Right cardiac atrium (tissue), 5 donors: Measurements from ENCODE around the gene TFR2. TPM values are rescaled to one million over a fixed set of nuclear protein-coding genes. Genes with fewer than 3 reads are reported as not detected.
A peak's percentile ranks its signal among the peaks of the same experiment; 100 is the strongest.

Experiments
- ATAC-seq, 2 donors: fragments of 200-7000 bp; cut with Tn5 transposase; one replicate each; pipeline versions ENCODE4 v1.8.0 to v1.9.1; 2020; ENCODE audit warnings: moderate library complexity in 2 of 2, mild to moderate bottlenecking in 1 of 2
- DNase-seq, 3 donors: peaks; one replicate each; pipeline ENCODE4 v3.0.0-alpha.2; 2020
- H3K27ac ChIP-seq: one replicate; pipeline ENCODE4 v1.5.1; 2013; ENCODE audit warnings: mild to moderate bottlenecking, low read length, control low read depth, moderate library complexity
- H3K27me3 ChIP-seq: one replicate; pipeline ENCODE4 v1.6.1; 2013; ENCODE audit not compliant: control insufficient read depth, insufficient read depth
- H3K4me1 ChIP-seq: one replicate; pipeline ENCODE4 v1.6.1; 2013; ENCODE audit warnings: low read length; ENCODE audit not compliant: control insufficient read depth, insufficient read depth
- H3K4me3 ChIP-seq: one replicate; pipeline ENCODE4 v1.5.1; 2013; ENCODE audit warnings: low read length, control low read depth
- H3K9me3 ChIP-seq: one replicate; pipeline ENCODE4 v1.6.1; 2013; ENCODE audit warnings: low read length; ENCODE audit not compliant: control insufficient read depth
- WGBS: extraction: QIAGEN DNeasy Blood & Tissue Kit; methylation state at CpG from one replicate; pipeline ENCODE4 v1.1.7; 2013; 5-methylcytosine and 5-hydroxymethylcytosine counted together
- intact Hi-C, 4 donors: fragments of 100-400 bp; cut with DNase I; formaldehyde crosslinking; loops; one replicate each; pipeline versions ENCODE4 v1.11.0 to v1.14.0; 2022 to 2023
- polyA plus RNA-seq: library from polyadenylated mRNA; stranded (reverse); fragments of 200-250 nt; gene quantifications from one replicate; pipeline ENCODE4 v1.2.3, GENCODE V29; 2013
- total RNA-seq, 4 donors: library from RNA; stranded (reverse); fragmentation: NEBNext Ultra II Directional; extraction: Animal tissue kit (Norgen Biotek cat#: 25700); gene quantifications; one replicate each; pipeline ENCODE4 v1.2.1, GENCODE V29; 2021
- donor health status: healthy with polysubstance abuse.
- donor health status: DM: no; HTN: yes; CAD: no.
- donor health status: DM: no; HTN: no; CAD: no.
- donor health status: DM: no; HTN: yes; CAD: no; lungs with severe emphysema.
- donor health status: DM: yes; HTN: yes; CAD: no.

TFR2 gene
- total and polyA plus RNA-seq, 5 donors = 0.14 to 0.41 (median 0.25) TPM; not detected in 1

GRCh38 chr7:100678291-100678984, 37.1 kb upstream of the TFR2 start:
- WGBS = 71% methylated on average over 35 of the region's 35 CpGs
- DNase-seq (peak; percentile 35 to 81 (median 74)), ATAC-seq (no peak)
- no peaks in the 10 kb centered on the region for H3K9me3 ChIP-seq
- H3K27me3 ChIP-seq = no peaks in the 10 kb centered on the region
- intact Hi-C loops = loop anchor here in 1 of 4 donors (10.0 kb wide), 2 partner anchors 64 to 94 kb away; partner anchors contain the start of genes FBXO24, LRCH4 and MOSPD3
- H3K4me3 ChIP-seq = no peak overlapping the region
- H3K4me1 ChIP-seq = peaks cover 2% of the 10 kb centered on the region
- no peak overlapping the region for H3K27ac ChIP-seq

GRCh38 chr7:100677308-100678267, 36.2 kb upstream of the TFR2 start:
- Histone ChIP-seq H3K9me3 (no peaks in the 10 kb centered on the region), H3K27ac (no peak overlapping the region), H3K4me1 (peaks cover 2% of the 10 kb centered on the region), H3K4me3 (no peak overlapping the region), H3K27me3 (no peaks in the 10 kb centered on the region)
- WGBS = 81% methylated on average over 36 of the region's 36 CpGs
- DNase-seq (peak; percentile 27 to 71 (median 68)), ATAC-seq (no peak)
- intact Hi-C loops = loop anchor here in 1 of 4 donors (10.0 kb wide), 2 partner anchors 63 to 93 kb away; partner anchors contain the start of genes FBXO24, LRCH4 and MOSPD3

GRCh38 chr7:100676501-100677306, 35.4 kb upstream of the TFR2 start:
- WGBS = 80% methylated on average over 23 of the region's 23 CpGs
- Histone ChIP-seq H3K4me1 (peaks cover 2% of the 10 kb centered on the region), H3K9me3 (no peaks in the 10 kb centered on the region), H3K27ac (peak overlapping the region; percentile 33), H3K27me3 (no peaks in the 10 kb centered on the region), H3K4me3 (peak overlapping the region; percentile 96)
- DNase-seq = peak in 2 of 3 donors; percentile 55 to 59
- ATAC-seq = no peak
- intact Hi-C loops = loop anchor here in 1 of 4 donors (10.0 kb wide), 2 partner anchors 62 to 92 kb away; partner anchors contain the start of genes FBXO24, LRCH4 and MOSPD3

GRCh38 chr7:100675581-100676350, 34.4 kb upstream of the TFR2 start:
- intact Hi-C loops = loop anchor here in 1 of 4 donors (10.0 kb wide), 2 partner anchors 61 to 91 kb away; partner anchors contain the start of genes FBXO24, LRCH4 and MOSPD3
- no peaks in the 10 kb centered on the region for H3K27me3 ChIP-seq
- H3K4me3 ChIP-seq = peak overlapping the region; percentile 96
- ATAC-seq = peak; percentile 12 to 43
- DNase-seq = peak; percentile 87 to 95 (median 94)
- no peaks in the 10 kb centered on the region for H3K9me3 ChIP-seq
- 1% methylated on average over 59 of the region's 59 CpGs for WGBS
- H3K27ac ChIP-seq = peak overlapping the region; percentile 81
- H3K4me1 ChIP-seq = peaks cover 2% of the 10 kb centered on the region

- ATAC-seq (no peak), DNase-seq (peak in 1 of 3 donors; percentile 69)
- Histone ChIP-seq H3K27ac (peak overlapping the region; percentile 96), H3K4me3 (peak overlapping the region; percentile 96), H3K27me3 (no peaks in the 10 kb centered on the region), H3K4me1 (no peaks in the 10 kb centered on the region), H3K9me3 (no peaks in the 10 kb centered on the region)
- under 1% methylated on average over 46 of the region's 46 CpGs for WGBS
- intact Hi-C loops = loop anchor here in 1 of 4 donors (10.0 kb wide), 2 partner anchors 60 to 90 kb away; partner anchors contain the start of genes FBXO24, LRCH4 and MOSPD3
These were observed 33.7 kb upstream of the TFR2 start for GRCh38 chr7:100675105-100675451.

GRCh38 chr7:100674411-100675104, 33.2 kb upstream of the TFR2 start:
- intact Hi-C loops = loop anchor here in 2 of 4 donors (5.0 to 10.0 kb wide), 3 partner anchors 60 to 90 kb away; partner anchors contain the start of genes MOSPD3 (in 2 of the 2), FBXO24 (in 1 of the 2) and LRCH4 (in 1 of the 2)
- ATAC-seq = no peak
- no peaks in the 10 kb centered on the region for H3K4me1 ChIP-seq

GRCh38 chr7:100673942-100674410, 32.6 kb upstream of the TFR2 start:
- H3K9me3 ChIP-seq = no peaks in the 10 kb centered on the region
- H3K4me3 ChIP-seq = peak overlapping the region; percentile 96
- no peaks in the 10 kb centered on the region for H3K4me1 ChIP-seq
- whole genome bisulfite sequencing = under 1% methylated on average over 34 of the region's 34 CpGs
- peak overlapping the region; percentile 96 for H3K27ac ChIP-seq
- H3K27me3 ChIP-seq = no peaks in the 10 kb centered on the region
- ATAC-seq = no peak
- intact Hi-C loops = loop anchor here in 2 of 4 donors (5.0 to 10.0 kb wide), 3 partner anchors 59 to 89 kb away; partner anchors contain the start of genes MOSPD3 (in 2 of the 2), FBXO24 (in 1 of the 2) and LRCH4 (in 1 of the 2)
- DNase-seq = peak; percentile 70 to 88 (median 83)

More at GRCh38 chr7:100674411-100675104, 33.2 kb upstream of the TFR2 start:
- Histone ChIP-seq H3K27me3 (no peaks in the 10 kb centered on the region), H3K27ac (peak overlapping the region; percentile 96), H3K9me3 (no peaks in the 10 kb centered on the region), H3K4me3 (peak overlapping the region; percentile 96)
- WGBS = under 1% methylated on average over 43 of the region's 43 CpGs
- peak; percentile 52 to 79 (median 72) for DNase-seq

- ATAC-seq (peak; percentile 90 to 93), DNase-seq (peak; percentile 99 to 100 (median 100))
- H3K27ac ChIP-seq = peak within 1 kb of the TSS; percentile 96
- H3K4me3 ChIP-seq = peak within 1 kb of the TSS; percentile 96
- intact Hi-C loops = loop anchor here in 2 of 4 donors (5.0 to 10.0 kb wide), 3 partner anchors 59 to 89 kb away; partner anchors contain the start of genes MOSPD3 (in 2 of the 2), FBXO24 (in 1 of the 2) and LRCH4 (in 1 of the 2)
- H3K9me3 ChIP-seq = no peaks in the 10 kb centered on the region
- no peaks in the 10 kb centered on the region for H3K4me1 ChIP-seq
- WGBS = under 1% methylated on average over 55 of the region's 65 CpGs
- H3K27me3 ChIP-seq = no peaks in the 10 kb centered on the region
These were observed 32.1 kb upstream of the TFR2 start, which contains the start of gene GNB2 for GRCh38 chr7:100673302-100673941. Gene GNB2, plus strand, starts transcription at chr7:100673740. Its CDS starts 2,526 bp downstream, at chr7:100676266.
